ENCODE results near the gene STPG4.

Gene STPG4

DNA sequence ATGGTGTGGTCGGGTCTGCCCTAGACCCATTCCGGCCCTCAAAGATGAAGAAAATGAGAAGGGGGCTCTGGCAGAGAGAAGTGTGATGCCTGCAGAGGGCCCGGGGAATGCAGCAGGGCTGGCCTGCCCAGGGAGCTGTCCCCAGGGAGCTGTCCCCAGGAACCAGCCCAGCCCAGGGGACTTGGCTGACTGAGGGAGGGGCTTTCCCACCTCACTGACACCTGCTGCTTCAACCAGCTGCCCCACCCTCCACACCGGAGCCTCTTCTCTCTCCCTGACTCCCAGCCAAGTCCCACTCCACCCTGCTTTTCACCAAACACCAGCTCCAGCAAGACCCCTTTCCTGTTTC lies 111.2 kb downstream of the STPG4 start:
- TF ChIP-seq, protein P1, sequence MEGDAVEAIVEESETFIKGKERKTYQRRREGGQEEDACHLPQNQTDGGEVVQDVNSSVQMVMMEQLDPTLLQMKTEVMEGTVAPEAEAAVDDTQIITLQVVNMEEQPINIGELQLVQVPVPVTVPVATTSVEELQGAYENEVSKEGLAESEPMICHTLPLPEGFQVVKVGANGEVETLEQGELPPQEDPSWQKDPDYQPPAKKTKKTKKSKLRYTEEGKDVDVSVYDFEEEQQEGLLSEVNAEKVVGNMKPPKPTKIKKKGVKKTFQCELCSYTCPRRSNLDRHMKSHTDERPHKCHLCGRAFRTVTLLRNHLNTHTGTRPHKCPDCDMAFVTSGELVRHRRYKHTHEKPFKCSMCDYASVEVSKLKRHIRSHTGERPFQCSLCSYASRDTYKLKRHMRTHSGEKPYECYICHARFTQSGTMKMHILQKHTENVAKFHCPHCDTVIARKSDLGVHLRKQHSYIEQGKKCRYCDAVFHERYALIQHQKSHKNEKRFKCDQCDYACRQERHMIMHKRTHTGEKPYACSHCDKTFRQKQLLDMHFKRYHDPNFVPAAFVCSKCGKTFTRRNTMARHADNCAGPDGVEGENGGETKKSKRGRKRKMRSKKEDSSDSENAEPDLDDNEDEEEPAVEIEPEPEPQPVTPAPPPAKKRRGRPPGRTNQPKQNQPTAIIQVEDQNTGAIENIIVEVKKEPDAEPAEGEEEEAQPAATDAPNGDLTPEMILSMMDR (conservative IDR thresholded peaks at IDR 0.05), result no peak
- H3K27ac ChIP-seq, result no peak overlapping the region

DNA sequence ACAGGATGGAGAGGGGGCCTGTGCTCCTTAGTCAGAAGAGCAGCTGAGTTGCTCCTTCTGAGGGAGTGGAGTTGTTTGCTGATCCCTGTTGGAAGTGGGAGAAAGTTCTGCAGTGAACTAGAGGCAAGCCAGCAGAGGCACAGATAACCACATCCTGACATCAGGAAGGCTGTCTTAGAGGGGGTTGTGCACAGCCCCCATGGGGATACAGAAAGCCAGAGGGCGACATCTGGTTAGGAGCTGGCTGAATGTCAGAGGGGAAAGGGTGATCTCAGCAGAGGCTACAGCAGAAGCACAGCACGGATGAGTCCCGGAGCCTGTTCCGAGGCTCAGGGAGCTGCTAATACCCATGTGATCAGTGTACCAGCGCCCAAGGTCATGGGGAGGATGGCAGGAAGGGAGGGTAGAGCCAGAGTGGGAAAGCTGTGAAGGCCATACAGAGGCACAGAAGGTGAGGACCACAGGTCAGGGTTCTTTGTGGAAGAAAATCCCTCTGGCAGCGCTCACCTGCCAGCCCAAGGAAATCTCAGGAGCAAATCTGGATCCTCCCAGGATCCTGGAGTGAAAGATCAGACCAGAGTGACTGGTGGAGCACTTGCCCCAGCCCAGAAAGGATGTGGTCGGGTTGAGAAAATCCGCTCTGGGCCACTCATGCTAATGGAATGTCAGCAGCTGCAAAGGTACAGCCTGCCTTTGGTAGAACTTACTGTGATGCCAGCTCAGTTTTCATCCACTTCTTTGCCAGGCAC lies 111.8 kb downstream of the STPG4 start:
- H3K27ac ChIP-seq, result no peak overlapping the region
- TF ChIP-seq, protein P1 (conservative IDR thresholded peaks at IDR 0.05), result no peak

DNA sequence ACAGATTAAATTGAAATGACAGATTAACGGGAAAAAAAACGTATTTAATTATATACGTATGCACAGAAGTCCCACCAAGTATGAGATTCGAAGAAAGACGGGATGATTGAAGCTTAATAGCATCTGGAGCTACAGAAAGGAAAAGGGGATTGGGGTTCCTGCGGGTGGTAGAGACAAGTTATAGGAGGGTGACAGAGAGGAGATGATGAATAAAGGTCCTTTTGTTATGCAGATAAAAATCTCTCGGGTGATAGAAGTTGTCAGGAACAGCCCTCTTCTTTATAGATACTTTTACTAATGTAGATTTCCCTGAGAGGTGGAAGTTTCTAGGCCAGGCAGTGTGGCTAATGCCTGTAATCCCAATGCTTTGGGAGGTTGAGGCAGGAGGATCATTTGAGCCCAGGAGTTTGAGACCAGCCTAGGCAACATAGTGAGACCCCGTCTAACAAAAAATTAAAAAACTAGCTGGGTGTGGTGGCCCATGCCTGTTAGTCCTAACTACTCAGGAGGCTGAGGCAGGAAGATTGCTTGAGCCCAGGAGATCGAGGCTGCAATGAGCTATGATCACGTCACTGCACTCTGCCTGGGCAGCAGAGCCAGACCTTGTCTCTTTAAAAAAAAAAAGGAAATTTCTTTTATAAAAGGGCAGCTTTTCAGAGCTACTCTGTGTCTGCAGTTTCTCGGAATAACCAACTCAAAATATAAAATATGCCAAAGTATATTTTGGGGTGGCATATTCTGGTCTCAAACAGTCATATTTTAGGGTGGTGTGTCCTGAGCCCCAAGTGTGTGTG lies 113.0 kb downstream of the STPG4 start:
- TF ChIP-seq, protein P1 (conservative IDR thresholded peaks at IDR 0.05), result no peak
- no peak overlapping the region for H3K27ac ChIP-seq

DNA sequence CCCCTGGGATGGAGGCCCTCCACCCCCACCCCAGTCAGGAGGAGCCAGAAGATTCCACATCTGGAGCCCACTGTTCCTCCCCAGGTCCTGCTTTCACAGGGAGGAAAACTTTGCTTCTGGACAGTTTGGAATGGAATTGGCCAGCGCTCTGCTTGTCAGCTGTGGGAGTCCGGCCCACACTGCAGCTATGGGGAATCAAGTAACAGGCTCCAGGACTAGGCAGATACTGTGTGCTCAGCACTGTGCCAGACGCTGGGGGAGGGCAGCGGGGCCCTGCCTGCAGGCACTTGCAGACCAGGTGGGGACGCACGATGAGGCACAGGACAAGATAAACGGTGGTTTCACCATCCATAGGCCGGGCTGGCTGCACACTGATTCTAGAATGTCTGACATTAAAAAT lies 114.0 kb downstream of the STPG4 start:
- TF ChIP-seq, protein P1 (conservative IDR thresholded peaks at IDR 0.05), result no peak
- H3K27ac ChIP-seq, result no peak overlapping the region

DNA sequence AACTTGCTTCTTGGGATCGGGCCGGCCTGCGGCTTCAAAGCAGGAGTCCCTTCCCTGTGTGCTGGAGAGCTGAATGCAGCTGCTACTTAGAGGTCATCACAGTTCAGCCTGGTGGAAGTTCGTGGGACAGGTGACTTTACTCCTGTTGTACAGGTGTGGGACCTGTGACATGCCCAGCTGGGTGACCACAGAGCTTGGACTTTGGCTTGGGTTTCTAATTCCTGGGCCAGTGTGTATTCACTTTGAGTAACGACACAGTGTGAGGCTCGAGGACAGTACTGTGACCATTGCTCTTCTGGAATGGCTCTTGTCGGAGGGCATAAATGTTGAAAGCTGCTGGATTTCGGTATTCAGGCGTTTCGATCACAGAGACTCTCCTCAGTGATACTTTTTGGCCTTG lies 114.5 kb downstream of the STPG4 start:
- TF ChIP-seq, protein P1 (conservative IDR thresholded peaks at IDR 0.05), result no peak
- H3K27ac ChIP-seq, result no peak overlapping the region

DNA sequence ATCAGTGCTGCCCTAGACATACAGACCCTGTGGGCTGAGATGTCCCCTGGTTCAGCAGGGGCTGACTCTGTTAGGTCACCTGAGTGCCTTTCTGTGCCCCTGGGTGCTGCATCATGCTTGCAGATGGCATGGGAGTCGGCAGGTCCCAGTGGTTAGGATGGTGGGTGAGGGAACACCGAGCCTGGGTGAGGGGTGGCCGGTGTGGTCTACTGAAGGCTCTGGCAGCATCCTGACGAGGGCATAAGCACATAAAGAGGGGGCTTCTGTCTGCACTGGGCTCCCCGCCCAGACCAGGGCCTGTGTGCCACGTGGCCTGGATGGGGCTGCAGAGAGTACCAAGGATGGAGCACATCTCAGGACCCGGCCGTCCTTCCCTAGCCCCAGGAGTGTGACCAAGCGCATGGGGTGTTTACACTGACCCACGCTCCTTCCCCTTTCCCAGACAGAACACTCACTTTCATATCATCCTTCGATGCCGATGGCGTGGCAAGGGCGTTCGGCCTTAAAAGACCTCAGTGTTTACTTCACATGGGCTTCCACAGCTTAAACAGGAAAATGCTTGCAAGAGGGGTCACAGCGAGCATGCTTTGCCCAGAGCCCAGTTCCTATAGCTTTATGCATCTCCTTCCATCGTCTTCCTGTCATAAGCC lies 115.1 kb downstream of the STPG4 start:
- H3K27ac ChIP-seq, result no peak overlapping the region
- TF ChIP-seq, protein P1 (conservative IDR thresholded peaks at IDR 0.05), result no peak

DNA sequence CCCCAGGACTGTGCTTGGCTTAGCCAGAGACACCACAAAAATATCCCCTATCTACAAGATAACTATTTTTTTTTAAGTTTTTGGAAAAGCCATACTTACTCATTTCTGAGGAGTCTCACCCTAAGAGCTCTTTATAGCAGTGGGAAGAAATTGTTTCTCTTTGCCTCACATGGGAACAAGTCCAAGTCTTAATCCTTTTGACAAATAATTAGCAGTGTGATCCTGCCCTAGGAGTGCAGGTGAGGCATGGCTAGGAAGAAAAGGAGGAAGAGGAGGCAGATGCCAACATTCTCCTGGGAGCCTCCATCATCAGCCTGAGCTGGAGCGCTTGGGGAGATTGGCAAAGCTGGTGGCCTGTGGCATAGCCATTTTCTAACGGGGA lies 115.6 kb downstream of the STPG4 start:
- H3K27ac ChIP-seq, result no peak overlapping the region
- TF ChIP-seq, protein P1 (conservative IDR thresholded peaks at IDR 0.05), result no peak
